Activated B cell treated with CpG ODN at 0.5 μM for 24 hours (primary cell): ENCODE results near the gene STIMATE. TPM values are rescaled to one million over a fixed set of nuclear protein-coding genes. Genes with fewer than 3 reads are reported as not detected.
A peak's percentile ranks its signal among the peaks of the same experiment; 100 is the strongest.

Experiments used
- ATAC-seq: fragments of 200-7000 bp; cut with Tn5 transposase; one replicate; pipeline ENCODE4 v1.10.0; 2021; ENCODE audit warnings: low read depth, mild to moderate bottlenecking, moderate library complexity
- CTCF ChIA-PET: fragments of 350-600 bp; sonication (Branson Sonifier 250); formaldehyde crosslinking; loops from one replicate; lab custom pipeline; 2021; ENCODE audit warnings: antibody characterized with exemption; lab: Charles Lee
- POLR2A ChIA-PET: fragments of 350-600 bp; sonication (Branson Sonifier 250); formaldehyde crosslinking; loops from one replicate; lab custom pipeline; 2021; ENCODE audit warnings: antibody characterized with exemption; lab: Charles Lee
- DNase-seq: peaks from one replicate; pipeline ENCODE4 v3.0.0; 2022
- H3K27ac Mint-ChIP-seq: one replicate; pipeline ENCODE4 v1.8.0; 2020; ENCODE audit warnings: mixed read lengths
- H3K27me3 Mint-ChIP-seq: one replicate; pipeline ENCODE4 v1.8.0; 2021; ENCODE audit warnings: mixed read lengths
- H3K36me3 Mint-ChIP-seq: one replicate; pipeline ENCODE4 v1.8.0; 2021; ENCODE audit warnings: low read depth, mixed read lengths
- H3K4me1 Mint-ChIP-seq: one replicate; pipeline ENCODE4 v1.8.0; 2021; ENCODE audit warnings: mixed read lengths
- H3K4me3 Mint-ChIP-seq: one replicate; pipeline ENCODE4 v1.8.0; 2020; ENCODE audit warnings: mild to moderate bottlenecking, mixed read lengths
- H3K9me3 Mint-ChIP-seq: one replicate; pipeline ENCODE4 v1.8.0; 2020; ENCODE audit warnings: mixed read lengths
- intact Hi-C: fragments of 100-400 bp; cut with micrococcal nuclease; formaldehyde crosslinking; loops from one replicate; pipeline ENCODE4 v1.15.1; 2024
- total RNA-seq: library from RNA; stranded (reverse); gene quantifications from 2 replicates; pipeline ENCODE4 v1.2.3, GENCODE V29; 2022
- TF ChIP-seq, protein P1 (sequence below): fragments of 200-600 bp; IDR thresholded peaks from one replicate; pipeline ENCODE4 v1.8.0; 2022; ENCODE audit warnings: antibody characterized with exemption, mild to moderate bottlenecking

The STIMATE gene
- 20.8 and 25.8 TPM in 2 replicates for total RNA-seq

- H3K27me3 Mint-ChIP-seq, result no peaks in the 10 kb centered on the region
- CTCF ChIA-PET, result interaction anchor here (0.9 to 1.6 kb wide), 3 partner anchors 18 to 149 kb away, joined by 3 to 4 read pairs (median 3); no protein-coding TSS in a partner anchor
- H3K36me3 Mint-ChIP-seq, result peaks cover 8% of the 10 kb centered on the region
- DNase-seq (peak; percentile 85), ATAC-seq (peak; percentile 97)
- H3K9me3 Mint-ChIP-seq, result no peaks in the 10 kb centered on the region
- H3K4me3 Mint-ChIP-seq, result peak within 1 kb of the TSS; percentile 87
- TF ChIP-seq, protein P1, sequence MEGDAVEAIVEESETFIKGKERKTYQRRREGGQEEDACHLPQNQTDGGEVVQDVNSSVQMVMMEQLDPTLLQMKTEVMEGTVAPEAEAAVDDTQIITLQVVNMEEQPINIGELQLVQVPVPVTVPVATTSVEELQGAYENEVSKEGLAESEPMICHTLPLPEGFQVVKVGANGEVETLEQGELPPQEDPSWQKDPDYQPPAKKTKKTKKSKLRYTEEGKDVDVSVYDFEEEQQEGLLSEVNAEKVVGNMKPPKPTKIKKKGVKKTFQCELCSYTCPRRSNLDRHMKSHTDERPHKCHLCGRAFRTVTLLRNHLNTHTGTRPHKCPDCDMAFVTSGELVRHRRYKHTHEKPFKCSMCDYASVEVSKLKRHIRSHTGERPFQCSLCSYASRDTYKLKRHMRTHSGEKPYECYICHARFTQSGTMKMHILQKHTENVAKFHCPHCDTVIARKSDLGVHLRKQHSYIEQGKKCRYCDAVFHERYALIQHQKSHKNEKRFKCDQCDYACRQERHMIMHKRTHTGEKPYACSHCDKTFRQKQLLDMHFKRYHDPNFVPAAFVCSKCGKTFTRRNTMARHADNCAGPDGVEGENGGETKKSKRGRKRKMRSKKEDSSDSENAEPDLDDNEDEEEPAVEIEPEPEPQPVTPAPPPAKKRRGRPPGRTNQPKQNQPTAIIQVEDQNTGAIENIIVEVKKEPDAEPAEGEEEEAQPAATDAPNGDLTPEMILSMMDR, result no peak
- H3K4me1 Mint-ChIP-seq, result peaks cover 45% of the 10 kb centered on the region
- peak within 1 kb of the TSS; percentile 37 for H3K27ac Mint-ChIP-seq
- POLR2A ChIA-PET, result interaction anchor here (0.6 to 1.0 kb wide), 4 partner anchors 11 to 179 kb away, joined by 3 to 9 read pairs (median 6); no protein-coding TSS in a partner anchor
- intact Hi-C loops, result loop anchor here (1.0 to 2.0 kb wide), 2 partner anchors 127 to 149 kb away; partner anchors contain the start of genes NEK4 and SFMBT1
Observed at GRCh38 chr3:52897130-52898122, at the start of gene STIMATE. TSS of gene STIMATE (minus strand) at chr3:52897548. CDS start at chr3:52897450, 98 bp downstream.

GRCh38 chr3:52939600-52939999, 42.3 kb upstream of the STIMATE start:
- ChIA-PET POLR2A (interaction anchor here (0.6 kb wide), 1 partner anchor 753 kb away, joined by 3 read pairs; no protein-coding TSS in a partner anchor), CTCF (no interaction called here)
- Mint-ChIP-seq H3K27ac (no peak overlapping the region), H3K27me3 (no peaks in the 10 kb centered on the region), H3K4me3 (no peak overlapping the region), H3K9me3 (no peaks in the 10 kb centered on the region), H3K4me1 (peaks cover 4% of the 10 kb centered on the region), H3K36me3 (peaks cover 35% of the 10 kb centered on the region)
- TF ChIP-seq, protein P1, result no peak
- DNase-seq, result no peak
- no peak for ATAC-seq
- intact Hi-C loops, result no loop called here

DNA sequence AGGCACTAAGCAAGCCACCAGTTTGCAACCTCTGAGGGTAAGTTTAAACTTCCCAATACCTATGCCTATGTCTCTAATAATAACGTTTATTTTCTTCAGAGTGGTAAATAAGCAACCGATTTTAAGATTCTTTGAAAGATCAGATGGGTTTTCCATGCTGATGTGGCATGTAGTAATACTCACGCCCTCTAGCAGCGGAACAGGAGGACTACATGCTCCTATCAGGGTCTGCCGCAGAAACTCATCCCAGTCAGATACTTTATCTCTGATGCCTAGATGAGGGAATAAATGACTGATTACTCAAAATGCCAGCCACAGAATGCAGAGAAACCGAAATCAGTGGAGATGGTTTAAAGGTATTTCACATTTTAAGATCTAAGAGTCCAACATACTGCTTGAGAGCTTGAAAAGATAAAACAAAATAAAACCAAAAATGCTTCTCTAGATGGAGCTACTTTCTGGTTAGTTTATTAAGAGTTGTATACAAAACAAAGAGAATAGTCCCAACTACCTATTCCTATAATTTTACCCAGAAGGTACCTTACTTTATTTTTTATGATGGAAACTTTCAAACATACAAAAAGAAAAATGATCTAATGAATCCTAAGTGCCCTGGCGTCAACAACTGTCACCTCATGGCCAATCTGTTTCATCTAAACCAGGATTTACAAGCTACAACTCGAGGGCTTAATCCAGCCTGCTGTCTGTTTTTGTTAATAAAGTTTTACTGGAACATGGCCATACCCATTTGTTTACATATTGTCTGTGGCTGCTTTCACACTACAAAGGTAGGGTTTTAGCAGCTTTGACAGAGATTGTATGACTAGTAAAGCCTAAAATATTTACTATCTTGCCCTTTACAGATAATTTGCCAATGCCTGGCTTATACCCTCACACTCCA, 37.5 kb upstream of the STIMATE start:
- H3K4me1 Mint-ChIP-seq, result peaks cover 25% of the 10 kb centered on the region

DNA sequence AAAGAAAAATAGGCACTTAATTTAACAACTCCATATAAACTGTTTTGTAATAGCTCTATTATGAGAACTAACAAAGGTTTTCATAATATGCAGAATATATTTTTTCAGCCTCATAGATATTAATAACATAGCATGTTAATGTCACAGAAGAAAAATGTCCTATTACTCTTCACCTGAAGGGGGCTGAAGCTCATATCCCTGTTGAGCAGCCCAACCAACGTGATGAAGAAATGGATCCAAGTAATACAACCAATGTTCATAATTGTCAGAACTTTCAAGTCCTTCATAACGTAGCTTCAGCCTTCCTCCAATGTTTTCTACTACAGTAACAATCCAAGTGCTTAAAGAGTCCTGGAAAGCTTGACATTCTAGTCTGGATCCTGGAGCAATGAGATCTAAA, 34.5 kb upstream of the STIMATE start:
- DNase-seq (no peak), ATAC-seq (no peak)
- peaks cover 28% of the 10 kb centered on the region for H3K4me1 Mint-ChIP-seq
- ChIA-PET POLR2A (interaction anchor here (1.7 kb wide), 1 partner anchor 226 kb away, joined by 5 read pairs; the partner anchor contains the start of genes GLT8D1 and SPCS1), CTCF (interaction anchor here (1.0 kb wide), 3 partner anchors 54 to 188 kb away, joined by 3 to 6 read pairs (median 3); no protein-coding TSS in a partner anchor)
- no peak overlapping the region for H3K4me3 Mint-ChIP-seq
- H3K36me3 Mint-ChIP-seq, result peaks cover 36% of the 10 kb centered on the region
- H3K27me3 Mint-ChIP-seq, result no peaks in the 10 kb centered on the region
- TF ChIP-seq, protein P1, result no peak
- H3K27ac Mint-ChIP-seq, result no peak overlapping the region
- no peaks in the 10 kb centered on the region for H3K9me3 Mint-ChIP-seq
- intact Hi-C loops, result no loop called here

More for the DNA sequence above, 37.5 kb upstream of the STIMATE start:
- peaks cover 27% of the 10 kb centered on the region for H3K36me3 Mint-ChIP-seq
- intact Hi-C loops, result loop anchor here (1.0 to 2.0 kb wide), 5 partner anchors 48 to 193 kb away; partner anchors contain the start of gene SFMBT1
- no peaks in the 10 kb centered on the region for H3K9me3 Mint-ChIP-seq
- CTCF ChIA-PET, result interaction anchor here (0.7 to 1.7 kb wide), 12 partner anchors 35 to 134 kb away, joined by 3 to 9 read pairs (median 3); partner anchors contain the start of gene SFMBT1
- H3K27me3 Mint-ChIP-seq, result no peaks in the 10 kb centered on the region
- peak overlapping the region; percentile 22 for H3K27ac Mint-ChIP-seq
- POLR2A ChIA-PET, result interaction anchor here (0.7 to 1.6 kb wide), 4 partner anchors 48 to 523 kb away, joined by 3 to 10 read pairs (median 3); partner anchors contain the start of gene SFMBT1
- peak; percentile 87 for ATAC-seq
- no peak overlapping the region for H3K4me3 Mint-ChIP-seq
- TF ChIP-seq, protein P1, result peak; percentile 58
- no peak for DNase-seq
